Suprapubic skin (tissue), 3 donors: ENCODE results near the gene SESN3.

Source experiments
- CTCF ChIP-seq, 2 donors: fragments of 200-600 bp in 1 of 2; fragments of 450-650 bp in 1 of 2; sonication (generic) in 1 of 2; IDR thresholded peaks; one replicate each; pipeline ENCODE4 v1.5.1; 2016 to 2019; ENCODE audit warnings: antibody characterized with exemption in 2 of 2, mild to moderate bottlenecking in 1 of 2, moderate library complexity in 1 of 2
- EP300 ChIP-seq: sonication (generic); formaldehyde crosslinking; IDR thresholded peaks from one replicate; pipeline ENCODE4 v1.6.1; 2017; ENCODE audit warnings: antibody characterized with exemption
- POLR2A ChIP-seq, 2 donors: fragments of 450-650 bp; IDR thresholded peaks; one replicate each; pipeline ENCODE4 v1.6.1; 2017; ENCODE audit warnings: antibody characterized with exemption in 2 of 2, mild to moderate bottlenecking in 2 of 2, moderate library complexity in 2 of 2

- TF ChIP-seq POLR2A (IDR thresholded peaks at IDR 0.05) (no peak), CTCF (IDR thresholded peaks at IDR 0.05) (no peak), EP300 (no peak)
Observed at GRCh38 chr11:95140397-95141033, 90.5 kb downstream of the SESN3 start.
